ENCODE data around the gene ATP2B3. TPM values are rescaled to one million over a fixed set of nuclear protein-coding genes. Genes with fewer than 3 reads are reported as not detected.

The ATP2B3 gene
- total RNA-seq, 1 experiment from 2014 or later = not detected

DNA sequence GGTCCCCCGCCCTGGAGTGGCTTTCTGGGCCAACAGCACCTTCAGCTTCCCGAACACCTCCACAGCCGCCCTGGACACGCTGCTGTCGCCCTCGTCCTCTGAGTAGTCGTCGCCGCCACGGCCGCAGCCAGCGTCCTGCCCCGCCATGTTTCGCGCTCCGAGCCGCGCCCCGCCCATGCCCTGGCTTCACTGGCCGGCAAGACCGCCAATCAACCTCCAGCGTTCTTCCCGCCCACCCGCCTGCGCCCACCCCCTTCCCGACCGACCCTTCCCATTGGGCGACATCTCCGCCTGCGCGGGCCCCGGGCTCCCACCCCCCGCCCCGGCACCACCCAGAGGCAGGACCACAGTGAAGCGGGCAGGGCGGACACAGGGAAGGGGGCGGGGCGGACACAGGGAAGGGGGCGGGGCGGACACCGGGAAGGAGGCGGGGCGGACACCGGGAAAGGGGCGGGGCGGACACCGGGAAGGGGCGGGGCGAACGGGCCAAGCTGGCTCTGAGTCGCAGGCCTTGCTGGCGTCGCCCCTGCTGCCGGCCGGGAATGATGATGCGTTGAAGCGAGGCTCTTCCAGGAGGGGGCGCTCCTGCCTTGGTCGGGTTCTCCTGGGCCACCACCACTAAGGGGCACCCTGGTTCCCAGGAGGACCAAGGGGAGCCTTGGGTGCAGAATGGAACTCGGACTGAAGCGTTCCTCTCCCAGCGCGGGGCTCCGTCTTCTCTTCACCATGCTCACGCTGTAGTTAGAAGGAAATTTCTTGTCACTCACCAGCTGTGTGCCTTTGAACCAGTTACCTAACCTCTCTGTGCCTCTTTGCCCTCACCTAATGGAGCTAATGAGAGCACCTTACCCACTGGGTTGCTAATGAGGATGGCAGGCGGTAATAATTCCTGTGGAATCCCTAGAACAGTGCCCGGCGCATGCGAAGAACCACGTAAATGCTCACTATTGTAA is 46.8 kb upstream of the ATP2B3 start, which contains the start of gene HAUS7:
Gene HAUS7 (minus strand): TSS at position 166 of the 953 bp plus-strand sequence. CDS start 19 bp downstream, at position 147.
- no peaks in the 10 kb centered on the region for H3K4me1 Mint-ChIP-seq (ENCODE audit: insufficient read depth, unreplicated experiment)
- peak within 1 kb of the TSS; percentile 75 for H3K4me3 Mint-ChIP-seq (ENCODE audit: unreplicated experiment)
- DNase-seq (ENCODE audit: unreplicated experiment) = peak; percentile 83
- peak within 1 kb of the TSS; percentile 35 for H3K27ac Mint-ChIP-seq (ENCODE audit: low read depth, unreplicated experiment)
- ChIA-PET POLR2A (interaction anchor here (1.2 kb wide), 1 partner anchor 24 kb away, joined by 3 read pairs; the partner anchor contains the start of gene BGN), CTCF (interaction anchor here (1.3 to 3.2 kb wide), 2 partner anchors 36 to 409 kb away, joined by 3 to 13 read pairs; no protein-coding TSS in a partner anchor)
- H3K27me3 Mint-ChIP-seq (ENCODE audit: insufficient read depth, unreplicated experiment) = no peaks in the 10 kb centered on the region
- no peaks in the 10 kb centered on the region for H3K9me3 Mint-ChIP-seq (ENCODE audit: unreplicated experiment)
- no peaks in the 10 kb centered on the region for H3K36me3 Mint-ChIP-seq (ENCODE audit: insufficient read depth, unreplicated experiment)
- no TSS peak for BruUV-seq (replicated peaks)
- intact Hi-C loops (cut with micrococcal nuclease) = no loop called here
- TF ChIP-seq, protein P1, sequence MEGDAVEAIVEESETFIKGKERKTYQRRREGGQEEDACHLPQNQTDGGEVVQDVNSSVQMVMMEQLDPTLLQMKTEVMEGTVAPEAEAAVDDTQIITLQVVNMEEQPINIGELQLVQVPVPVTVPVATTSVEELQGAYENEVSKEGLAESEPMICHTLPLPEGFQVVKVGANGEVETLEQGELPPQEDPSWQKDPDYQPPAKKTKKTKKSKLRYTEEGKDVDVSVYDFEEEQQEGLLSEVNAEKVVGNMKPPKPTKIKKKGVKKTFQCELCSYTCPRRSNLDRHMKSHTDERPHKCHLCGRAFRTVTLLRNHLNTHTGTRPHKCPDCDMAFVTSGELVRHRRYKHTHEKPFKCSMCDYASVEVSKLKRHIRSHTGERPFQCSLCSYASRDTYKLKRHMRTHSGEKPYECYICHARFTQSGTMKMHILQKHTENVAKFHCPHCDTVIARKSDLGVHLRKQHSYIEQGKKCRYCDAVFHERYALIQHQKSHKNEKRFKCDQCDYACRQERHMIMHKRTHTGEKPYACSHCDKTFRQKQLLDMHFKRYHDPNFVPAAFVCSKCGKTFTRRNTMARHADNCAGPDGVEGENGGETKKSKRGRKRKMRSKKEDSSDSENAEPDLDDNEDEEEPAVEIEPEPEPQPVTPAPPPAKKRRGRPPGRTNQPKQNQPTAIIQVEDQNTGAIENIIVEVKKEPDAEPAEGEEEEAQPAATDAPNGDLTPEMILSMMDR (IDR thresholded peaks at IDR 0.05; ENCODE audit: unreplicated experiment) = peak; percentile 66

DNA sequence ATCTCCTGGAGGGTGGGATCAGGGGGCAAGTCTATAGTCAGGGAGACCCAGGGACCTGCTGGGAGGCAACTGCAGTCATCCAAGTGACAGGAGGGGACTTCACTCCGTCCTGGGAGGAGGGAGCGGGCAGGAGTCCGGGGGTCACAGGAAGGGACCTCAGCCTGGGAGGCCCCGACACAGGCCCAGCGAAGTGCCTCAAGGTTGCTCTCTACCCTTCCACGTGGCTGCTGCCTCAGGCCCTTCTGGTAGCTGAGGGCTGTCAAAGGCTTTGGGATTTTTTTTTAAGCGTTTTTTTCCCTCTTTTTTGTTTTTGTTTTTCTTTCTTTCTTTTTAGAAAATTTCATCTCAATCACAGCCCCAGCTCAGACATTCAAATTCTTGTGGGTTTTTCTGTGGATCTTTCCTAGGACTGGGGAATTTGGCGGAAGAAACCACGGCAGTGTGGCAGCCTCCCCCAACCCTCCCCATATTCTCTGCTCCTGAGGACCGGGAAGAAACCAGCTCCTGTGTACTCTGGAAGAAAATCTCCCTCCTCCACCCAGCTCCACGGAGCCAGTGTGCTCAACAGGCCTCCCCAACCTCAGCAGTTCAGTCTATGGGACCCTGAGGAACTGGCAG is 45.7 kb upstream of the ATP2B3 start:
- H3K27me3 Mint-ChIP-seq (ENCODE audit: insufficient read depth, unreplicated experiment) = no peaks in the 10 kb centered on the region
- intact Hi-C loops (cut with micrococcal nuclease) = no loop called here
- no peaks in the 10 kb centered on the region for H3K4me1 Mint-ChIP-seq (ENCODE audit: insufficient read depth, unreplicated experiment)
- no TSS peak for BruUV-seq (replicated peaks)
- H3K4me3 Mint-ChIP-seq (ENCODE audit: unreplicated experiment) = no peak overlapping the region
- no peak for DNase-seq (ENCODE audit: unreplicated experiment)
- H3K27ac Mint-ChIP-seq (ENCODE audit: low read depth, unreplicated experiment) = no peak overlapping the region
- ChIA-PET POLR2A (no interaction called here), CTCF (interaction anchor here (0.5 to 3.2 kb wide), 6 partner anchors 16 to 1652 kb away, joined by 3 to 13 read pairs (median 4); no protein-coding TSS in a partner anchor)
- TF ChIP-seq, protein P1 (IDR thresholded peaks at IDR 0.05; ENCODE audit: unreplicated experiment) = no peak
- no peaks in the 10 kb centered on the region for H3K36me3 Mint-ChIP-seq (ENCODE audit: insufficient read depth, unreplicated experiment)
- no peaks in the 10 kb centered on the region for H3K9me3 Mint-ChIP-seq (ENCODE audit: unreplicated experiment)

DNA sequence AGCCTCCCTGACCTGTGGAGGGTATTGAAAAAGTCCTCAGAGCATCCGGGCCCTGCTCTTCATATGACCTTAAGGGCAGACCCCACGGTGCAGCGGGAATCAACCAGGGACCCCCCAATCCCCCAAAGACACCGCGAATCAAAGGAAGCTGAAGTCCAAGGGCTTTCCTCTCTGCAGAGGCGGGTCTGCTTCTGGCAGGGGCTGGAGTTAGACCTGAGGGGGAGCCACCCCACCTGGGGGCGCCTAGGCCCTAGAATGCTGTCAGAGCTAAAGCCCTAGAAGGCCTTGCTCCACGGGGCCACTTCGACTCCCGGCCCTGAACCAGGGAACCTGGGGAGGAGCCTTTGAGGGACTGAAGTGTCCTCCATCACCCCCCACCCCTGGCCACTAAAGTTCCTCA is 44.3 kb upstream of the ATP2B3 start:
- DNase-seq (ENCODE audit: unreplicated experiment) = no peak
- Mint-ChIP-seq H3K9me3 (ENCODE audit: unreplicated experiment) (no peaks in the 10 kb centered on the region), H3K36me3 (ENCODE audit: insufficient read depth, unreplicated experiment) (no peaks in the 10 kb centered on the region), H3K27me3 (ENCODE audit: insufficient read depth, unreplicated experiment) (no peaks in the 10 kb centered on the region), H3K4me1 (ENCODE audit: insufficient read depth, unreplicated experiment) (no peaks in the 10 kb centered on the region), H3K4me3 (ENCODE audit: unreplicated experiment) (no peak overlapping the region), H3K27ac (ENCODE audit: low read depth, unreplicated experiment) (no peak overlapping the region)
- ChIA-PET POLR2A (interaction anchor here (0.6 kb wide), 1 partner anchor 15 kb away, joined by 4 read pairs; no protein-coding TSS in a partner anchor), CTCF (interaction anchor here (1.1 to 3.2 kb wide), 2 partner anchors 34 to 516 kb away, joined by 3 to 13 read pairs; no protein-coding TSS in a partner anchor)
- intact Hi-C loops (cut with micrococcal nuclease) = no loop called here
- TF ChIP-seq, protein P1 (IDR thresholded peaks at IDR 0.05; ENCODE audit: unreplicated experiment) = no peak
- BruUV-seq (replicated peaks) = no TSS peak

DNA sequence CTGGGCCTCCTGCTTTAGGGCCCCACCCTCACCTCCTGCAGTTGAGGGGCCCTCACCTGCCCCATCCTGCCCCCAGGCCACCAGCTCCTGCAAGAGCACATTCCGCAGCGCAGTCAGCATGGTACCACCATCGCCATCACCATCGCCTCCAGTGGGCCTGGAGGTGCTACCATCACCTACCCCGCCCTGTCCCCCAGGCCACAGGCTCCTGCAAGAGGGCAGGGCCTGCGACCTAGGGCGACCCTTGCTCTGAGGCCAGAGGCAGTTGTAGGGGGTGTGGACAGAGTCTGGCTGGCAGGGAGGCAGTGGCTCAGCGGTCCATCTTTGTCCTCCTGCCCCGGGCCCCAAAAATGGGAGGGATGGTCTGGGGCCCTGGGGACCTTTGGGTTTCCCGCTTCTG is 43.2 kb upstream of the ATP2B3 start:
- H3K27ac Mint-ChIP-seq (ENCODE audit: low read depth, unreplicated experiment) = no peak overlapping the region
- no peak overlapping the region for H3K4me3 Mint-ChIP-seq (ENCODE audit: unreplicated experiment)
- no peaks in the 10 kb centered on the region for H3K4me1 Mint-ChIP-seq (ENCODE audit: insufficient read depth, unreplicated experiment)
- ChIA-PET POLR2A (no interaction called here), CTCF (no interaction called here)
- TF ChIP-seq, protein P1 (IDR thresholded peaks at IDR 0.05; ENCODE audit: unreplicated experiment) = no peak
- intact Hi-C loops (cut with micrococcal nuclease) = no loop called here
- no peaks in the 10 kb centered on the region for H3K36me3 Mint-ChIP-seq (ENCODE audit: insufficient read depth, unreplicated experiment)
- no peaks in the 10 kb centered on the region for H3K27me3 Mint-ChIP-seq (ENCODE audit: insufficient read depth, unreplicated experiment)
- DNase-seq (ENCODE audit: unreplicated experiment) = no peak
- BruUV-seq (replicated peaks) = no TSS peak
- no peaks in the 10 kb centered on the region for H3K9me3 Mint-ChIP-seq (ENCODE audit: unreplicated experiment)
